Subcutaneous abdominal adipose tissue (tissue), 5 donors: ENCODE results near the gene FAM3A.

Experiments
- H3K27ac ChIP-seq: one replicate; pipeline ENCODE4 v1.7.0; 2013; ENCODE audit warnings: low read depth, mild to moderate bottlenecking, inconsistent platforms, low read length, moderate library complexity
- H3K27me3 ChIP-seq, 5 donors: one replicate each; pipeline ENCODE4 v1.7.0; 2013; ENCODE audit warnings: low read length in 5 of 5, inconsistent platforms in 1 of 5; ENCODE audit not compliant: control insufficient read depth in 5 of 5, insufficient read depth in 4 of 5
- H3K36me3 ChIP-seq, 5 donors: one replicate each; pipeline ENCODE4 v1.7.0; 2013; ENCODE audit warnings: low read length in 5 of 5; ENCODE audit not compliant: control insufficient read depth in 5 of 5, insufficient read depth in 5 of 5
- H3K4me1 ChIP-seq, 5 donors: one replicate each; pipeline ENCODE4 v1.7.0; 2013; ENCODE audit warnings: low read length in 5 of 5, mild to moderate bottlenecking in 3 of 5, moderate library complexity in 1 of 5; ENCODE audit not compliant: control insufficient read depth in 5 of 5, insufficient read depth in 5 of 5
- H3K4me3 ChIP-seq, 5 donors: one replicate each; pipeline ENCODE4 v1.7.0; 2013; ENCODE audit warnings: low read length in 5 of 5, low read depth in 1 of 5
- H3K9ac ChIP-seq, 5 donors: one replicate each; pipeline ENCODE4 v1.7.0; 2013; ENCODE audit warnings: low read length in 5 of 5, mild to moderate bottlenecking in 4 of 5, moderate library complexity in 3 of 5
- H3K9me3 ChIP-seq, 5 donors: one replicate each; pipeline ENCODE4 v1.7.0; 2013; ENCODE audit warnings: low read length in 5 of 5; ENCODE audit not compliant: control insufficient read depth in 5 of 5
- donor health status: healthy.
- donor health status: healthy.
- donor health status: healthy.
- donor health status: healthy.
- donor health status: healthy.

Gene FAM3A

GRCh38 chrX:154472685-154473632 lies 43.1 kb downstream of the FAM3A start:
- H3K4me1 ChIP-seq: peaks cover 0 to 2% (median 1%) of the 10 kb centered on the region in 5 donors
- H3K27me3 ChIP-seq: peaks cover 0 to 8% (median 3%) of the 10 kb centered on the region in 5 donors
- peaks cover 0 to 54% (median 44%) of the 10 kb centered on the region in 5 donors for H3K36me3 ChIP-seq
- H3K4me3 ChIP-seq: no peak overlapping the region
- no peak overlapping the region for H3K9ac ChIP-seq
- H3K27ac ChIP-seq: no peak overlapping the region
- no peaks in the 10 kb centered on the region for H3K9me3 ChIP-seq

DNA sequence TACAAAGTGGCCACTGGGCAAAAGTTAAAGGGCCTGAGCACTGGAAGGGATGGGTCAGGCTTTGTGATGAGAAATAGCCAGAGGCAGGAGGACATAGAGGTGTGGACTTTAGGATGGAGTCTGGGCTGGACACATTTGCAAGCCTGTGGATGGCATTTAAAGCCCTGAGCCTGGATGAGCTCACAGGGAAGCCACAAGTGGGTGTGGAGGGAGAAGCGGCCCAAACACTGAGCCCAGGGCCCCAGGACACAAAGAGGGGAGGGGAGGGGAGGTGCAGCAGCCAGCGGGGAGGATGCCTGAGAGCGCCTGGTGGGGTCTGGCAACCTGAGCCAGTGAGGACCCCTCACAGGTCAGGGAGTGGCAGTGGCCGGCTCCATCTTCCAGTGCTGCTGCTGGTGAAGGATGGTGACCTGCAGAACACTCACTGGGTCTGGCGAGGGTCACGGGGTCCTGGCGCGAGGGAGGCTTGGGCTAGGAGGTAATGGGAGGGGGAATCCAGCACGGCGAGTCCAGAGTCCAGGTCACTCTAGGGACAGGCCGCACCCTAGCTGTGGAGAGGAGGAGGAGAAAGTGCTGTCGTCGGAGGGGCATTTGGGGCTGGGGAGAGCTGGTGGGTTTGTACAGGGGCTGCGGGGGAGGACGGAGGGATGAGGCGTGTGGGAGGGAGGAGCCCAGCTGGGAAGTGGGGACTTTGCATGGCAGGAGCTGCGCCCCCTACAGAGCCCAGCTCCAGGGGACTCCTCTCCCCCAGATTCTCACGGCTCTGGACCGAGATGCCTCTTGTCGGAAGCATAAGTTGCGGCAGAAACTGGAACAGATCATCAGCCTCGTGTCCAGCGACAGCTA lies 44.0 kb downstream of the FAM3A start:
- Histone ChIP-seq H3K27ac (no peak overlapping the region), H3K36me3 (peaks cover 0 to 62% (median 49%) of the 10 kb centered on the region in 5 donors), H3K4me3 (no peak overlapping the region), H3K9me3 (no peaks in the 10 kb centered on the region), H3K4me1 (no peaks in the 10 kb centered on the region), H3K9ac (no peak overlapping the region), H3K27me3 (peaks cover 0 to 8% (median 5%) of the 10 kb centered on the region in 5 donors)

- Histone ChIP-seq H3K9ac (no peak overlapping the region), H3K4me3 (no peak overlapping the region), H3K27me3 (peaks cover 0 to 6% (median 2%) of the 10 kb centered on the region in 5 donors), H3K9me3 (no peaks in the 10 kb centered on the region), H3K36me3 (peaks cover 0 to 72% (median 57%) of the 10 kb centered on the region in 5 donors), H3K4me1 (no peaks in the 10 kb centered on the region), H3K27ac (no peak overlapping the region)
Measured at GRCh38 chrX:154470914-154471568, 45.0 kb downstream of the FAM3A start.

- Histone ChIP-seq H3K36me3 (peaks cover 0 to 79% (median 63%) of the 10 kb centered on the region in 5 donors), H3K27me3 (peaks cover 0 to 6% (median under 1%) of the 10 kb centered on the region in 5 donors), H3K4me1 (no peaks in the 10 kb centered on the region), H3K4me3 (no peak overlapping the region), H3K9ac (no peak overlapping the region), H3K9me3 (no peaks in the 10 kb centered on the region), H3K27ac (no peak overlapping the region)
Measured at GRCh38 chrX:154470434-154470833, 45.6 kb downstream of the FAM3A start.

GRCh38 chrX:154469880-154470279 lies 46.2 kb downstream of the FAM3A start:
- H3K9ac ChIP-seq: no peak overlapping the region
- peaks cover 0 to 84% (median 66%) of the 10 kb centered on the region in 5 donors for H3K36me3 ChIP-seq
- no peaks in the 10 kb centered on the region for H3K9me3 ChIP-seq
- peaks cover 0 to 6% (median 0%) of the 10 kb centered on the region in 5 donors for H3K27me3 ChIP-seq
- no peak overlapping the region for H3K4me3 ChIP-seq
- H3K4me1 ChIP-seq: no peaks in the 10 kb centered on the region
- no peak overlapping the region for H3K27ac ChIP-seq

DNA sequence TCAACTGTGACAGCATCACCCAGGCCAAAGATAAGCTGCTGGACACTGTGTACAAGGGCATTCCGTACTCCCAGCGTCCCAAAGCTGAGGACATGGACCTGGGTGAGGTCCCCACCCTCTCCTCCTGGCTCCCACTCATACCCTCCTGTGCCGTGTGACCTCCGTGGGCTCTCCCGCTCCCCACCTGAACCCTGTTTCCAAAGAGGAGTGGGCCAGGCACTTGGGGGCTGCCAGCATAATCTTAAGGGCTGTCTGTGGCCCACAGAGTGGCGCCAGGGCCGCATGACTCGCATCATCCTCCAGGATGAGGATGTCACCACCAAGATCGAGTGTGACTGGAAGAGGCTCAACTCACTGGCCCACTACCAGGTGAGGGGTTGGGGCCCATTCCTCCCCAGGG lies 46.9 kb downstream of the FAM3A start:
- Histone ChIP-seq H3K9me3 (no peaks in the 10 kb centered on the region), H3K36me3 (peaks cover 0 to 91% (median 67%) of the 10 kb centered on the region in 5 donors), H3K9ac (no peak overlapping the region), H3K4me1 (no peaks in the 10 kb centered on the region), H3K27ac (no peak overlapping the region), H3K4me3 (no peak overlapping the region), H3K27me3 (peaks cover 0 to 6% (median 0%) of the 10 kb centered on the region in 5 donors)

GRCh38 chrX:154468217-154468616 lies 47.8 kb downstream of the FAM3A start:
- Histone ChIP-seq H3K4me1 (no peaks in the 10 kb centered on the region), H3K9ac (no peak overlapping the region), H3K27ac (no peak overlapping the region), H3K4me3 (no peak overlapping the region), H3K9me3 (no peaks in the 10 kb centered on the region), H3K27me3 (peaks cover 0 to 6% (median 0%) of the 10 kb centered on the region in 5 donors), H3K36me3 (peaks cover 0 to 96% (median 67%) of the 10 kb centered on the region in 5 donors)

DNA sequence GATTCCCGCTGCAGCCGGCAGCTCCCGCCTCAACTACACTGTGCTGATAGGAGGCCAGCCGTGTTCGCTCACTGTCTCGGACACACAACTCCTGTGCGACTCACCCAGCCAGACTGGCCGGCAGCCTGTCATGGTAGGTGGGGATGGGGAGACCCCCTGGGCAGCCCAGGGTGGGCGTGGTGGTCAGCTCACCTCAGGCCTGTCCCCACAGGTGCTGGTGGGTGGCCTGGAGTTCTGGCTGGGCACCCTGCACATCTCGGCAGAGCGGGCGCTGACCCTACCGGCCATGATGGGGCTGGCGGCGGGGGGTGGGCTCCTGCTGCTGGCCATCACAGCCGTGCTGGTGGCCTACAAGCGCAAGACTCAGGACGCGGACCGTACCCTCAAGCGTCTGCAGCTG lies 48.5 kb downstream of the FAM3A start:
- Histone ChIP-seq H3K9me3 (no peaks in the 10 kb centered on the region), H3K9ac (no peak overlapping the region), H3K4me1 (no peaks in the 10 kb centered on the region), H3K27ac (no peak overlapping the region), H3K27me3 (peaks cover 0 to 6% (median 1%) of the 10 kb centered on the region in 5 donors), H3K36me3 (peaks cover 0 to 96% (median 67%) of the 10 kb centered on the region in 5 donors), H3K4me3 (no peak overlapping the region)

DNA sequence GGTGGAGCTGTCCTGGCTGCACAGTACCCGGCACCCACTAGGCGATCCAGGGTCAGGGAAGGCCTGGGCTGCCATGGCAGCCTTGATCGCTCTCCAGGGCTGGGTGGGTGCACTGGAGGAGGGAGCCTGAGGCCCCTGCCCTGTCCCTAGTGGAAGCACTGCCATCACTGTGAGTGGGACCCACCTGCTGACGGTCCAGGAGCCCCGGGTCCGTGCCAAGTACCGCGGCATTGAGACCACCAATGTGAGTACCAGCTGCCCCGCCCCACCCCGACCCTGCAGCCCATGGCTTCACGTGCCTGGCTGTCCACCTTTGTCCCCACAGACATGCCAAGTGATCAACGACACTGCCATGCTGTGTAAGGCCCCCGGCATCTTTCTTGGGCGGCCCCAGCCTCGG lies 49.1 kb downstream of the FAM3A start:
- H3K4me1 ChIP-seq: no peaks in the 10 kb centered on the region
- H3K9me3 ChIP-seq: no peaks in the 10 kb centered on the region
- peaks cover 0 to 94% (median 72%) of the 10 kb centered on the region in 5 donors for H3K36me3 ChIP-seq
- no peak overlapping the region for H3K27ac ChIP-seq
- H3K4me3 ChIP-seq: no peak overlapping the region
- H3K27me3 ChIP-seq: peaks cover 0 to 6% (median 4%) of the 10 kb centered on the region in 5 donors
- no peak overlapping the region for H3K9ac ChIP-seq
